GM12801 (cell line): Measurements from ENCODE around the gene GIPC3.

Experiments used
- TF ChIP-seq, protein P1 (sequence below): IDR thresholded peaks from one replicate; pipeline ENCODE4 v1.5.1; 2011; ENCODE audit warnings: control low read depth; ENCODE audit not compliant: insufficient read length; ENCODE audit errors: extremely low read depth

GIPC3 gene

DNA sequence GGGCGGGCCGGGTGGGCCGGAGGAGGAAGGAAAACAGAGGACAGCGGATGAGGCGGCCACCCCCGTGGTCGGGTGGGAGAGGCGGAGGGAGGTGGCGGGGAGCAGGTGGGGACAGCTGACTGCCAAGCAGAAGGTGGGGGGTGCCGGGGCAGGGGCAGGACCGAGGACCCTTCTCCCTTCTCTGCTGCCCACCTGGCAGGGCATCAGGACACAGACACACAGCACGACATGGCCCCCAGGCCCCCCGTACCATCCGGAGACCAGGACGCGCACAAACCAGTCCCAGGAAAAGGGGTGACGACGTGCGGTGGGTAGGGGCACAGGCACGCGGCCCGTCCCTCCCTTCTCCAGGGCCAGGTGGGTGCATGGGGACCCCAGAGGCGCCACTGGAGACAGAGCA lies 52.3 kb downstream of the GIPC3 start:
- TF ChIP-seq, protein P1, sequence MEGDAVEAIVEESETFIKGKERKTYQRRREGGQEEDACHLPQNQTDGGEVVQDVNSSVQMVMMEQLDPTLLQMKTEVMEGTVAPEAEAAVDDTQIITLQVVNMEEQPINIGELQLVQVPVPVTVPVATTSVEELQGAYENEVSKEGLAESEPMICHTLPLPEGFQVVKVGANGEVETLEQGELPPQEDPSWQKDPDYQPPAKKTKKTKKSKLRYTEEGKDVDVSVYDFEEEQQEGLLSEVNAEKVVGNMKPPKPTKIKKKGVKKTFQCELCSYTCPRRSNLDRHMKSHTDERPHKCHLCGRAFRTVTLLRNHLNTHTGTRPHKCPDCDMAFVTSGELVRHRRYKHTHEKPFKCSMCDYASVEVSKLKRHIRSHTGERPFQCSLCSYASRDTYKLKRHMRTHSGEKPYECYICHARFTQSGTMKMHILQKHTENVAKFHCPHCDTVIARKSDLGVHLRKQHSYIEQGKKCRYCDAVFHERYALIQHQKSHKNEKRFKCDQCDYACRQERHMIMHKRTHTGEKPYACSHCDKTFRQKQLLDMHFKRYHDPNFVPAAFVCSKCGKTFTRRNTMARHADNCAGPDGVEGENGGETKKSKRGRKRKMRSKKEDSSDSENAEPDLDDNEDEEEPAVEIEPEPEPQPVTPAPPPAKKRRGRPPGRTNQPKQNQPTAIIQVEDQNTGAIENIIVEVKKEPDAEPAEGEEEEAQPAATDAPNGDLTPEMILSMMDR, result no peak

DNA sequence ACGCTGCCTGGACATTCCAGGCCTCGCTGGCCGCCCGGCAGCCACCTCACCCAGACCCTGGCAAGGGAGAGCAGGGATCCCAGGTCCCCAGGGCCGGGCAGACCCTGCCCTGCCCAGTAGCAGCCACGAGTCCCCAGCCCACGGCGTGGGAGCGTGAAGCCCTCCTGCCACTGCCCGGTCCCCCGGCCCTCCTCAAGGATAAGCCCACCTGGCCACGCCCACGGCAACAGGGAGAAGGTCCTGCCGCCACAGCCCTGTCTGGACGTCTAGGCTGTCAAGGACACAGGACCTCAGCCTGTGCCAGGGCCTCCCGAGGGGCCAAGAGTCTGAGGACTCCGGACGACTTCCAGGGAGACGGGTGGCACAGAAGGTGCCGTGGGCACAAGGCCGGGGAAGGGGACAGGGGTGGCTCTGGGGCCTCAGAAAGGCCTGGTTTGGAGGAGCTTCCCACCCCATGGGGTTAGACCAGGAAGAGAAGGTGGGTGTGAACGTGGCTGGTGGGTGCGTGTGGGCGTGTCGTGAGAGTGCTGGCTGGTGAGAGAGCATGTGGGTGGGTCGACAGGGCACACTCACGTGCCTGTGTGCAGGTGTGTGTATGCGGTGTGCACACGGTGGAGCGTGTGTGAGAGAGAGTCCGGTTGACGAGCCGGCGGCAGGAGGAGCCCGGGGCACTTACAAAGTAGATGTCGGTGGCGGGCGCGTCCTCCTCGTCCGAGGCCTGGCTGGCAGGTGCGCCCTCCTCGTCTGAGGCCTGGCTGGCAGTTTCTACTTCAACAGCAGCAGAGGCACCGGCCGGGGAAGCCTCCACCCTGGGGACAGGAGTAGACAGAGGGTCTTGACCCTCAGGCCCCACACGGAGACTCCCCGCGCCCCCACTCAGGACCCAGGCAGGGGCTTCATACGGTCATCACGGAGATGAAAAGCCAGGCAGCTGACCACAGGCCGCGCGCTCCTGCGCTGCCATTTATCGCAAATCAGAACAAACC lies 53.2 kb downstream of the GIPC3 start:
- TF ChIP-seq, protein P1, result no peak

DNA sequence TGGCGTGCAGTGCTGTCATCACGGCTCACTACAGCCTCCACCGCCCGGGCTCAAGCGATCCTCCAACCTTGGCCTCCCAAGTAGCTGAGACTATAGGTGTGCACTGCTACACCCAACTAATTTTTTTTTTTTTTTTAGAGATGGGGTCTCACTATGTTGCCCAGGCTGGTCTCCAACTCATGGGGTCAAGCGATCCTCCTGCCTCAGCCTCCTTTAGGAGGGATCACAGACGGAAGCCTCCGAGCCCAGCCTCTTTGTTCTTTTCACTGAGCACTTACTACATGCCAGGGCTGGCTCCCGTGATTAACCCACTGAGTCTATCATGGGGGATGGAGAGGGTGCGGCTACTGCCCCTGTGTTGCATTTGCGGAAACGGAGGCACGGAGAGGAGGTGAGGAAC lies 54.2 kb downstream of the GIPC3 start:
- TF ChIP-seq, protein P1, result no peak

- TF ChIP-seq, protein P1, result no peak
These were observed 56.4 kb downstream of the GIPC3 start for GRCh38 chr19:3641515-3642269.

- TF ChIP-seq, protein P1, result no peak
These were observed 57.0 kb downstream of the GIPC3 start for GRCh38 chr19:3642296-3642695.
